ENCODE data around the gene NAV3.

DNA sequence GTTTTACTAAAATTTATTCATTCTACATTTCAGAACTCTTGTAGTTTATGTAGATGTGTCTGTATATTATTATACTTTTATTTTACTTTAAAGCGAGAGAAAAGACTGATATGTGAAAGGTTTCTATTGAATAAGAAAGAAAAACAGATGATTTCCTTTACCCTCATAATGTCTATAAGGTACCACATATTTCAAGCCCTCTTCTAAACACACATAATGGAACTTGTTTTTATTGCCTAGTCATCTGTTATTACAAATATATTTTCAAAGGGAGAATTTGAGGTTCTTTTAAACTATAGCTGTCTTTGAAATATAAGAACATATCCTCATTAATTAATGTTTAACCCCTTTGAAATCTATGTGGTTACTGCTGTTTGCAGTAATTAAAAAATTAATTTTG, 34.5 kb downstream of the NAV3 start:
- TF ChIP-seq, protein P1, sequence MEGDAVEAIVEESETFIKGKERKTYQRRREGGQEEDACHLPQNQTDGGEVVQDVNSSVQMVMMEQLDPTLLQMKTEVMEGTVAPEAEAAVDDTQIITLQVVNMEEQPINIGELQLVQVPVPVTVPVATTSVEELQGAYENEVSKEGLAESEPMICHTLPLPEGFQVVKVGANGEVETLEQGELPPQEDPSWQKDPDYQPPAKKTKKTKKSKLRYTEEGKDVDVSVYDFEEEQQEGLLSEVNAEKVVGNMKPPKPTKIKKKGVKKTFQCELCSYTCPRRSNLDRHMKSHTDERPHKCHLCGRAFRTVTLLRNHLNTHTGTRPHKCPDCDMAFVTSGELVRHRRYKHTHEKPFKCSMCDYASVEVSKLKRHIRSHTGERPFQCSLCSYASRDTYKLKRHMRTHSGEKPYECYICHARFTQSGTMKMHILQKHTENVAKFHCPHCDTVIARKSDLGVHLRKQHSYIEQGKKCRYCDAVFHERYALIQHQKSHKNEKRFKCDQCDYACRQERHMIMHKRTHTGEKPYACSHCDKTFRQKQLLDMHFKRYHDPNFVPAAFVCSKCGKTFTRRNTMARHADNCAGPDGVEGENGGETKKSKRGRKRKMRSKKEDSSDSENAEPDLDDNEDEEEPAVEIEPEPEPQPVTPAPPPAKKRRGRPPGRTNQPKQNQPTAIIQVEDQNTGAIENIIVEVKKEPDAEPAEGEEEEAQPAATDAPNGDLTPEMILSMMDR (IDR thresholded peaks at IDR 0.05): no peak
- no peak for TF ChIP-seq EZH2 (IDR thresholded peaks at IDR 0.05; ENCODE audit: borderline replicate concordance, insufficient read depth, low read depth, low read length, poor library complexity, severe bottlenecking)
